Suprapubic skin (tissue), 3 donors: Measurements from ENCODE around the gene STARD13.

Source experiments
- EP300 ChIP-seq: sonication (generic); formaldehyde crosslinking; IDR thresholded peaks from one replicate; pipeline ENCODE4 v1.6.1; 2017; ENCODE audit warnings: antibody characterized with exemption
- POLR2A ChIP-seq, 2 donors: fragments of 450-650 bp; IDR thresholded peaks; one replicate each; pipeline ENCODE4 v1.6.1; 2017; ENCODE audit warnings: antibody characterized with exemption in 2 of 2, mild to moderate bottlenecking in 2 of 2, moderate library complexity in 2 of 2
- TF ChIP-seq, protein P1 (sequence below), 2 donors: fragments of 200-600 bp in 1 of 2; fragments of 450-650 bp in 1 of 2; sonication (generic) in 1 of 2; IDR thresholded peaks; one replicate each; pipeline ENCODE4 v1.5.1; 2016 to 2019; ENCODE audit warnings: antibody characterized with exemption in 2 of 2, mild to moderate bottlenecking in 1 of 2, moderate library complexity in 1 of 2

DNA sequence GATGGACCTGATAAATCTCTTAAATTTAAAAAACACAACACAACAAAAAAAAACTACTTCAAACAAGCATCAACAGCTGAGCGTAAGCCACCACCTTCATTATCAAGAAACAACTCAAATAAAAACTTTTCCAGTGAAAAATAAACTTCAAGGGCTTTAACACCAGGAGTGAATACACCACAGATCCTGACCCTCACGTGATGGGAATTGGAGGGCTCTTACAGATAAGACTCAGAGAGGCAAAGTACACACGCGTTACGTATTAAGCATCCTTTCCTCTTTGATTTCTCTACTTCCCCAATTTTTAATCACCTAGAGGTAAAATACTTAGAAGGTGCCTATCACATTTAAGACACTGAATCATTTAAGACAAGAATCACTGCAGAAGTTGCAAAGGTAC is 573 bp upstream of the STARD13 start:
- TF ChIP-seq, protein P1, sequence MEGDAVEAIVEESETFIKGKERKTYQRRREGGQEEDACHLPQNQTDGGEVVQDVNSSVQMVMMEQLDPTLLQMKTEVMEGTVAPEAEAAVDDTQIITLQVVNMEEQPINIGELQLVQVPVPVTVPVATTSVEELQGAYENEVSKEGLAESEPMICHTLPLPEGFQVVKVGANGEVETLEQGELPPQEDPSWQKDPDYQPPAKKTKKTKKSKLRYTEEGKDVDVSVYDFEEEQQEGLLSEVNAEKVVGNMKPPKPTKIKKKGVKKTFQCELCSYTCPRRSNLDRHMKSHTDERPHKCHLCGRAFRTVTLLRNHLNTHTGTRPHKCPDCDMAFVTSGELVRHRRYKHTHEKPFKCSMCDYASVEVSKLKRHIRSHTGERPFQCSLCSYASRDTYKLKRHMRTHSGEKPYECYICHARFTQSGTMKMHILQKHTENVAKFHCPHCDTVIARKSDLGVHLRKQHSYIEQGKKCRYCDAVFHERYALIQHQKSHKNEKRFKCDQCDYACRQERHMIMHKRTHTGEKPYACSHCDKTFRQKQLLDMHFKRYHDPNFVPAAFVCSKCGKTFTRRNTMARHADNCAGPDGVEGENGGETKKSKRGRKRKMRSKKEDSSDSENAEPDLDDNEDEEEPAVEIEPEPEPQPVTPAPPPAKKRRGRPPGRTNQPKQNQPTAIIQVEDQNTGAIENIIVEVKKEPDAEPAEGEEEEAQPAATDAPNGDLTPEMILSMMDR (IDR thresholded peaks at IDR 0.05) = no peak
- TF ChIP-seq POLR2A (IDR thresholded peaks at IDR 0.05) (no peak), EP300 (no peak)
